Right atrium auricular region (tissue), 2 donors: ENCODE results near the gene KLHL26. TPM values are rescaled to one million over a fixed set of nuclear protein-coding genes. Genes with fewer than 3 reads are reported as not detected.

Experiments used
- DNase-seq: peaks from one replicate; pipeline ENCODE4 v3.0.0-alpha.2; 2019; ENCODE audit warnings: low spot score
- H3K27ac ChIP-seq, 2 donors: fragments of 200-600 bp; sonication (generic); 1 replicate in 1 of 2; 2 replicates in 1 of 2; pipeline ENCODE4 v1.5.1; 2016 to 2019
- H3K27me3 ChIP-seq, 2 donors: fragments of 200-600 bp; sonication (generic); one replicate each; pipeline versions ENCODE4 v1.5.1 to v1.6.0; 2017 to 2019
- H3K36me3 ChIP-seq: fragments of 200-600 bp; sonication (generic); one replicate; pipeline ENCODE4 v1.5.1; 2016
- H3K4me1 ChIP-seq, 2 donors: fragments of 200-600 bp; sonication (generic); one replicate each; pipeline versions ENCODE4 v1.5.1 to v1.6.0; 2017 to 2019
- H3K4me3 ChIP-seq, 2 donors: fragments of 200-600 bp; sonication (generic); 1 replicate in 1 of 2; 2 replicates in 1 of 2; pipeline ENCODE4 v1.5.1; 2017 to 2019; ENCODE audit warnings: mild to moderate bottlenecking in 1 of 2, moderate library complexity in 1 of 2
- H3K9me3 ChIP-seq, 2 donors: fragments of 200-600 bp; sonication (generic); one replicate each; pipeline ENCODE4 v1.5.1; 2019
- total RNA-seq, 2 donors: library from RNA; depleted of rRNA; stranded (reverse); fragments of >200 nt; gene quantifications; one replicate each; pipeline ENCODE4 v1.1.0, GENCODE V29; 2016
- TF ChIP-seq, protein P1 (sequence below), 2 donors: fragments of 200-600 bp; sonication (generic); IDR thresholded peaks; one replicate each; pipeline ENCODE4 v1.5.1; 2019; ENCODE audit warnings: antibody characterized with exemption in 2 of 2

The KLHL26 gene
- total RNA-seq, 2 donors from 2014 or later, result 5.7 to 11.3 TPM

DNA sequence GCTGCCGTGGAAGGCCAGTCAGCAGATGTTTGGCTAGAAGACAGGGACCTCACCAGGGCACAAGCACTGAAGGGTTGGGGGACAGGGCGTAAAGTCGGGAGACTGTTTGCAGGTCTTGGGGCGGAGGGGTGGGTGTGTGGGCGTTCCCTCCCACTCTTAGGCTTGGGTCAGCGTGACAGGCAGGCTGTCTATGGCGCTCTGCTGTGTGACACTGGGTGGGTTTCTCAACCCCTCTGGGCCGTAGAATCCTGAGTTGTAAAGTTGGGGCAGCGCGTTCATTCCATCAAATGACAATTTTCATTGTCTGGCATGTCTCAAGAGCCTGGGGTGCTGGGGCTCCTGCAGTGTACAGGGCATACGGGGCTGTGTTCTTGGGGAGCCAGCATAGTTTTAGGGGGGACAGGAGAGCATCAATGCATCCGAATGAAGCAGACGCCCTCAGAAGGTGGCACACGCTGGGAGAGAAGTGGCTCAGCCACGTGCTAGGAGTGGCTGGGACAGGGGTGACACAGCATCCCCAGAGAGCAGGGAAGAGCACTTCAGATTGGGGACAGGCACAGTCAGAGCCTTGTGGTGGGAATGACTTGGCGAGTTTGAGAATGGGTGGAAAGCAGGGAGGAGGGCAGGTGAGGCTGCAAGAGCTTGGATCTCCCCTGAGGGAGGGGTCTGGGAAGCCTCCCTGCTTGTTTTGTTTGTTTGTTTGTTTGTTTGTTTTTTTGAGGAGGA lies 51.1 kb downstream of the KLHL26 start:
- TF ChIP-seq, protein P1, sequence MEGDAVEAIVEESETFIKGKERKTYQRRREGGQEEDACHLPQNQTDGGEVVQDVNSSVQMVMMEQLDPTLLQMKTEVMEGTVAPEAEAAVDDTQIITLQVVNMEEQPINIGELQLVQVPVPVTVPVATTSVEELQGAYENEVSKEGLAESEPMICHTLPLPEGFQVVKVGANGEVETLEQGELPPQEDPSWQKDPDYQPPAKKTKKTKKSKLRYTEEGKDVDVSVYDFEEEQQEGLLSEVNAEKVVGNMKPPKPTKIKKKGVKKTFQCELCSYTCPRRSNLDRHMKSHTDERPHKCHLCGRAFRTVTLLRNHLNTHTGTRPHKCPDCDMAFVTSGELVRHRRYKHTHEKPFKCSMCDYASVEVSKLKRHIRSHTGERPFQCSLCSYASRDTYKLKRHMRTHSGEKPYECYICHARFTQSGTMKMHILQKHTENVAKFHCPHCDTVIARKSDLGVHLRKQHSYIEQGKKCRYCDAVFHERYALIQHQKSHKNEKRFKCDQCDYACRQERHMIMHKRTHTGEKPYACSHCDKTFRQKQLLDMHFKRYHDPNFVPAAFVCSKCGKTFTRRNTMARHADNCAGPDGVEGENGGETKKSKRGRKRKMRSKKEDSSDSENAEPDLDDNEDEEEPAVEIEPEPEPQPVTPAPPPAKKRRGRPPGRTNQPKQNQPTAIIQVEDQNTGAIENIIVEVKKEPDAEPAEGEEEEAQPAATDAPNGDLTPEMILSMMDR (IDR thresholded peaks at IDR 0.05), result no peak
- H3K9me3 ChIP-seq, result no peaks in the 10 kb centered on the region
- no peak overlapping the region for H3K4me3 ChIP-seq
- no peak overlapping the region for H3K27ac ChIP-seq
- H3K36me3 ChIP-seq, result no peaks in the 10 kb centered on the region
- H3K27me3 ChIP-seq, result no peaks in the 10 kb centered on the region
- peaks cover 0 to 12% of the 10 kb centered on the region in 2 donors for H3K4me1 ChIP-seq
- DNase-seq, result no peak

DNA sequence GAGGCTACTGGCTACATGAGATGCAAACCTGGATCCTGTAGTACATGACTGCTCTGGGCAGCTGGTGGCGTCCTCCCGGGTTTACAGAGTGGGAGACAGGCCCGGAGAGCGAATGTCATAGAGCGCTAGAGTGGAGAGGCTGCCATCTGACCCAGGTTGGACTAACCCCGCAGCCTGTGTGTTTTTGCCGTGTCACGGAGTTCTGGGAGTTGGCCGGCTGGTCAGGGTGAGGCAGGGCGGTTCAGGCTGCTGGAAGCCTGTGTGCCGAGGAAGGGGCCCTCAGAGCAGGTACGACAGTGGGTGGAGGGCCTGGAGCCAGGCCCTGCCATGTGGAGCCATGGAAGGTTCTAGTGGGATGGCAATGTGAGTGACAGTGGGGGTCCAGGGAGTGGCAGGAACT lies 59.2 kb downstream of the KLHL26 start:
- Histone ChIP-seq H3K27me3 (no peaks in the 10 kb centered on the region), H3K36me3 (no peaks in the 10 kb centered on the region), H3K4me3 (no peak overlapping the region), H3K9me3 (no peaks in the 10 kb centered on the region), H3K4me1 (peaks cover 0 to 16% of the 10 kb centered on the region in 2 donors), H3K27ac (no peak overlapping the region)
- TF ChIP-seq, protein P1 (IDR thresholded peaks at IDR 0.05), result no peak
- no peak for DNase-seq

DNA sequence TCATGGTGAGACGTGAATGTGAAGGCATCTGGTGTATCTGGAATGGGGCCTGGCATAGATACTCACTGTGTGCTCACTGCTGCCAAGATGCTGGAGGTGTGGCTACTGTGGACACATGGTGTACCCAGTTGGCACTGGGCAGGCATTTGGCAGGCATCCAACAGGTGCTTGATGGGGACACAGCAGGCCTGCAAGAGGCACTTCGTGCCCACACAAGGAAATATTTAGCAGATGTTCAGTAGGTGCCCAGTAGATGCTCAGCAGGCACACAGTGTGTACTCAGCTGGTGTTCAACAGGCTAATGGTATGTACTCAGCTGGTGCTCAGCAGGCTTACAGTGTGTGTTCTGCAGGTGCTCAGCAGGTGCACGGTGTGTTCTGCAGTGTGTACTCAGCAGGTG lies 60.9 kb downstream of the KLHL26 start:
- no peaks in the 10 kb centered on the region for H3K36me3 ChIP-seq
- no peak overlapping the region for H3K4me3 ChIP-seq
- H3K4me1 ChIP-seq, result peaks cover 0 to 20% of the 10 kb centered on the region in 2 donors
- H3K9me3 ChIP-seq, result no peaks in the 10 kb centered on the region
- no peak overlapping the region for H3K27ac ChIP-seq
- DNase-seq, result no peak
- H3K27me3 ChIP-seq, result no peaks in the 10 kb centered on the region
- TF ChIP-seq, protein P1 (IDR thresholded peaks at IDR 0.05), result no peak

DNA sequence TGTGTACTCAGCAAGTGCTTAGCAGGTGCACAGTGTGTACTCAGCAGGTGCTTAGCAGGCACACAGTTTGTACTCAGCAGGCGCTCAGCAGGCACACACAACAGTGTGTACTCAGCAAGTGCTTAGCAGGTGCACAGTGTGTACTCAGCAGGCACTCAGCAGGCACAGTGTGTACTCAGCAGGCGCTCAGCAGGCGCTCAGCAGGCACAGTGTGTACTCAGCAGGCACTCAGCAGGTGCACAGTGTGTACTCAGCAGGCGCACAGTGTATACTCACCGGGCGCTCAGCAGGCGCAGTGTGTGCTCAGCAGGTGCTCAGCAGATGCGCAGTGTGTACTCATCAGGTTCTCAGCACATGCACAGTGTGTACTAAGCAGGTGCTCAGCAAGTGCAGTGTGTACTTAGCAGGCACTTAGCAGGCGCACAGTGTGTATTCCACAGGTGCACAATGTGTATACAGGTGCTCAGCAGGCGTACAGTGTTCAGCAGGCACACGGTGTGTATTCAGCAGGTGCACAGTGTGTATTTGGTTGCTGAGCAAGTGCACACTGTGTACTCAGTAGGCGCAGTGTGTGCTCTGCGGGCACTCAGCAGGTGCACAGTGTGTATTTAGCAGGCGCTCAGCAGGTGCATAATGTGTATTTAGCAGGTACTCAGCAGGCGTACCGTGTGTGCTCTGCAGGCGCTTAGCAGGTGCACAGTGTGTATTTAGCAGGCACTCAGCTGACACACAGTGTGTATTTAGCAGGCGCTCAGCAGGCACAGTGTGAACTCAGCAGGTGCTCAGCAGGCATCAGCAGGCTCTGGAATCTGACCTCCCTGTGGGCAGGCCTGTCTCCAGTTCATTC lies 61.7 kb downstream of the KLHL26 start:
- Histone ChIP-seq H3K4me3 (no peak overlapping the region), H3K36me3 (no peaks in the 10 kb centered on the region), H3K27ac (no peak overlapping the region), H3K4me1 (peaks cover 0 to 20% of the 10 kb centered on the region in 2 donors), H3K27me3 (no peaks in the 10 kb centered on the region), H3K9me3 (no peaks in the 10 kb centered on the region)
- no peak for DNase-seq
- TF ChIP-seq, protein P1 (IDR thresholded peaks at IDR 0.05), result no peak

DNA sequence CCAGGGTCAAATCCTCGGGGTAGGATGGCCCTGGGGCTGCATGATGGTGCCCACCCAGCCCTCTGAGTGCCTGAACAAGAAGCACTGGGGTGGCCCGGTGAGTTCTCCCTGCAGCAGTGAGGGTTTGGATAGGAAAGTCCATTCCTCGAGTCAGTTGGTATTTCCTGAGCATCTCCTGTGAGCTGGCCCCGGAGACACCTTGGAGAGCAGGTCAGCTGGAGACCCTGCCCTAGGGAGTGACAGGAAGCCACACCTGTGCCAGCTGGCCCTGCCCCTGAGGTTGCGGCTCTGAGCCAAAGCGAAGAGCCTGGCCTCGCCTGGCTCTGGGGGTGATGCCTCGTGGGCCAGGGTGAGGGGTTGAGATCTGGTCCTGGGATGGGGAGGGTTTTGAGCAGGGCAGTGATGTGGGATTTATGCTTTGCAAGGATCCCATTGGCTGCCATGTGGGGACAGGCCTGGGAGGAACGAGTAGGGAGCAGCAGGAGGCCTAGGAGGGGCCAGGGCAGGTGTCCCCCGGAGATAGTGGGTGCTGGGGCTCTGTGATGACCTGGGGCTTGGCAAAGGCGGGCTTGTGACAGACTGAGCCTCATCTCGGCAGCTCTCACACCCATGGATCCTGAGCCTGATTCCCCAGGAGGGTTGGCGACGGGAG lies 62.7 kb downstream of the KLHL26 start:
- no peak overlapping the region for H3K27ac ChIP-seq
- no peak overlapping the region for H3K4me3 ChIP-seq
- H3K4me1 ChIP-seq, result peaks cover 0 to 20% of the 10 kb centered on the region in 2 donors
- H3K27me3 ChIP-seq, result no peaks in the 10 kb centered on the region
- TF ChIP-seq, protein P1 (IDR thresholded peaks at IDR 0.05), result no peak
- DNase-seq, result no peak
- H3K9me3 ChIP-seq, result no peaks in the 10 kb centered on the region
- H3K36me3 ChIP-seq, result no peaks in the 10 kb centered on the region
